PC-9 (cell line): ENCODE data around the gene ALKBH5. TPM values are rescaled to one million over a fixed set of nuclear protein-coding genes. Genes with fewer than 3 reads are reported as not detected.

Experiments used
- Bru-seq: library from RNA; stranded (reverse); fragments of 400-500 nt; gene quantifications from one replicate; lab custom pipeline; 2021; lab: Mats Ljungman, UMichigan
- BruChase-seq, 2 experiments: library from RNA; stranded (reverse); fragments of 400-500 nt; gene quantifications; one replicate each; lab custom pipeline; 2021; lab: Mats Ljungman, UMichigan
- BruUV-seq: library from RNA; stranded (reverse); fragments of 400-500 nt; replicated peaks from 2 replicates; lab custom pipeline; 2021; lab: Mats Ljungman, UMichigan
- CTCF ChIA-PET: fragments of 300-600 bp; sonication (Branson Sonifier 250); formaldehyde crosslinking; loops from one replicate; lab custom pipeline; 2022; ENCODE audit warnings: antibody characterized with exemption; lab: Charles Lee
- POLR2A ChIA-PET: fragments of 300-600 bp; sonication (Branson Sonifier 250); formaldehyde crosslinking; loops from one replicate; lab custom pipeline; 2022; ENCODE audit warnings: antibody characterized with exemption; ENCODE audit not compliant: unreplicated experiment; lab: Charles Lee
- DNase-seq, 2 experiments: peaks; one replicate each; pipeline versions ENCODE4 v3.0.0 to v3.0.0-alpha.2; 2015 to 2022; ENCODE audit warnings: mixed read lengths in 1 of 2
- H2AFZ ChIP-seq: fragments of 200-600 bp; sonication (generic); 2 replicates; pipeline ENCODE4 v1.8.1; 2017; ENCODE audit warnings: antibody characterized with exemption
- H3F3A ChIP-seq: fragments of 200-600 bp; sonication (generic); 2 replicates; pipeline ENCODE4 v1.8.1; 2017; ENCODE audit warnings: antibody characterized with exemption, mild to moderate bottlenecking, low read depth; ENCODE audit not compliant: insufficient read depth
- H3K27ac ChIP-seq: fragments of 200-600 bp; sonication (generic); 2 replicates; pipeline ENCODE4 v1.6.1; 2016; ENCODE audit warnings: mixed run types
- H3K27me3 ChIP-seq: fragments of 200-600 bp; sonication (generic); 2 replicates; pipeline ENCODE4 v1.6.1; 2016; ENCODE audit warnings: low read depth, mixed run types; ENCODE audit not compliant: insufficient read depth
- H3K36me3 ChIP-seq: fragments of 200-600 bp; sonication (generic); 2 replicates; pipeline ENCODE4 v1.6.1; 2016; ENCODE audit warnings: low read depth, mixed run types
- H3K4me1 ChIP-seq: fragments of 200-600 bp; sonication (generic); replicated peaks from 2 replicates; pipeline ENCODE4 v1.6.1; 2016; ENCODE audit warnings: mixed run types; ENCODE audit not compliant: insufficient read depth
- H3K4me2 ChIP-seq: fragments of 200-600 bp; sonication (generic); 2 replicates; pipeline ENCODE4 v1.6.1; 2017; ENCODE audit warnings: mixed run types
- H3K4me3 ChIP-seq: fragments of 200-600 bp; sonication (generic); 2 replicates; pipeline ENCODE4 v1.6.1; 2016; ENCODE audit warnings: mixed run types
- H3K79me2 ChIP-seq: fragments of 200-600 bp; sonication (generic); 2 replicates; pipeline ENCODE4 v1.6.1; 2017; ENCODE audit warnings: low read depth, mixed run types
- H3K9me2 ChIP-seq: fragments of 200-600 bp; sonication (generic); 2 replicates; pipeline ENCODE4 v1.8.1; 2017; ENCODE audit warnings: mild to moderate bottlenecking; ENCODE audit not compliant: insufficient read depth
- H3K9me3 ChIP-seq: fragments of 200-600 bp; sonication (generic); 2 replicates; pipeline ENCODE4 v1.8.1; 2016; ENCODE audit warnings: low read depth; ENCODE audit not compliant: insufficient read depth
- H4K20me1 ChIP-seq: fragments of 200-600 bp; sonication (generic); 2 replicates; pipeline ENCODE4 v1.8.1; 2017; ENCODE audit not compliant: insufficient read depth
- EZH2 ChIP-seq: fragments of 200-600 bp; sonication (generic); IDR thresholded peaks from 2 replicates; pipeline ENCODE4 v1.8.0; 2017; ENCODE audit warnings: antibody characterized with exemption, low read depth
- intact Hi-C: fragments of 100-400 bp; cut with micrococcal nuclease; formaldehyde crosslinking; loops from one replicate; pipeline ENCODE4 v1.10.0; 2022; ENCODE audit not compliant: unreplicated experiment
- long read RNA-seq: library from polyadenylated mRNA; stranded (forward); transcript quantifications from one replicate; pipeline ENCODE4 v2.0.0, GENCODE V29; 2022
- total RNA-seq: library from RNA; stranded (reverse); gene quantifications from 2 replicates; pipeline ENCODE4 v1.2.3, GENCODE V29; 2021
- TF ChIP-seq, protein P1 (sequence below): fragments of 200-600 bp; sonication (generic); conservative IDR thresholded peaks from 2 replicates; pipeline ENCODE4 v1.6.1; 2017; ENCODE audit warnings: mixed run types, antibody characterized with exemption, mild to moderate bottlenecking, moderate library complexity

The ALKBH5 gene
- total RNA-seq = 101 and 117 TPM in 2 replicates
- Bru-seq, nascent RNA = percentile 80 among the genes with signal in this experiment
- BruChase-seq, experiment 1, labeled RNA remaining after a 2-hour chase = percentile 85 among the genes with signal in this experiment
- BruChase-seq, experiment 2, labeled RNA remaining after a 6-hour chase = percentile 96 among the genes with signal in this experiment
- long read RNA-seq, transcript ALKBH5-201 (4 exons, 2,748 nt) = major isoform, 288 of 313 reads
- long read RNA-seq, partial matches to known transcripts = 20 of 313 reads
- long read RNA-seq, other reads (novel, unspliced or antisense) = 4 of 313 reads

DNA sequence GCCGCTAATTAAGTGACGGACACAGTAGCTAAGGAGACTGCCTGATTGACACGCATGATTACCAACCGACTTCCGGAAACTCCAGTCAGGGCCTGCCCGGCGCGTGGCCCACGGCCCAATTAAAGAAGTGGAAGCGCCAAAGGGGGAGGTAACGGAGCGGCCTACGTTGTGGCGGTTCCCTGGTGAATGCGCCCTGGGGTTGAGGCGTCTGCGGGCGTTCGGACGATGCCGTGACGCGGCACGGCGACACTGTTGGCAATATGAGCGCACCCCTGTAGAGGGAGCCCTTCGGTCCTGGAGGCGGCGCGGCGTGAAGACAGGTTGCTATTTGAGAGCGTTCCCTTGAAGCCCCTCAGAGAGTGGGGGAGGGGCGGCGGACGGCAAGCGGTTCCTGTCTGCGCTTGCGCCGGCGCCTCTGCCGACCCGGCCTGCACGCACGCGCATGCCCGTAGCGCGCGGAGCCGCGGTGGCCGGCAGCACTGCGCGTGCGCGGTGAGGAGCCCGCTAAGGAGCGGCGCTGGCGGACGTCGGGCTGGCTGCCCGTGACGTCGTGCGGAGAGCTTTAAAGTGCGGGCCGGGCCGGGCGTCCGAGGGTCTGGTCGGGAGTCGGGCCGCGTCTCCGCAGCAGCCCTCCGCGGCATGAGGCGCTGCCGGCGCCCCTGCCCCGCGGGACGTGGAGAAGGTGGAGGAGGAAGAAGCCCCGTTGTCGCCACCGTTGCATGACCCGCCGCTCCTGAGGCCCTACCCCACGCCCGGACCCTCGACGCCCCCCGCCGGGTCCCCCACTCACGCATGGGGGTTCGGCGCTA is at the start of gene ALKBH5:
ALKBH5 (plus strand) TSS at position 495 of the 809 bp plus-strand sequence. CDS start 416 bp downstream, outside the sequence.
- peak; percentile 98 for DNase-seq
- Histone ChIP-seq H3K27ac (peak within 1 kb of the TSS; percentile 84), H3K4me1 (peaks cover 40% of the 10 kb centered on the region), H3K4me2 (peak within 1 kb of the TSS; percentile 100), H3K9me3 (no peaks in the 10 kb centered on the region), H3K27me3 (no peaks in the 10 kb centered on the region), H3K9me2 (no peaks in the 10 kb centered on the region), H4K20me1 (peaks cover 39% of the 10 kb centered on the region), H3K36me3 (peaks cover 22% of the 10 kb centered on the region; the same call in 1 of the 2 replicates), H3K4me3 (peak within 1 kb of the TSS; percentile 89), H3F3A (peaks cover 16% of the 10 kb centered on the region; the same call in 1 of the 2 replicates), H2AFZ (peak within 1 kb of the TSS; percentile 89), H3K79me2 (peaks cover 47% of the 10 kb centered on the region)
- intact Hi-C loops = loop anchor here (2.0 to 5.0 kb wide), 4 partner anchors 25 to 901 kb away; partner anchors contain the start of genes COPS3 and FLII
- ChIA-PET CTCF (interaction anchor here (1.8 kb wide), 1 partner anchor 28 kb away, joined by 5 read pairs; no protein-coding TSS in a partner anchor), POLR2A (interaction anchor here (0.5 to 0.9 kb wide), 4 partner anchors 25 to 674 kb away, joined by 3 to 23 read pairs (median 4); no protein-coding TSS in a partner anchor)
- TF ChIP-seq, protein P1, sequence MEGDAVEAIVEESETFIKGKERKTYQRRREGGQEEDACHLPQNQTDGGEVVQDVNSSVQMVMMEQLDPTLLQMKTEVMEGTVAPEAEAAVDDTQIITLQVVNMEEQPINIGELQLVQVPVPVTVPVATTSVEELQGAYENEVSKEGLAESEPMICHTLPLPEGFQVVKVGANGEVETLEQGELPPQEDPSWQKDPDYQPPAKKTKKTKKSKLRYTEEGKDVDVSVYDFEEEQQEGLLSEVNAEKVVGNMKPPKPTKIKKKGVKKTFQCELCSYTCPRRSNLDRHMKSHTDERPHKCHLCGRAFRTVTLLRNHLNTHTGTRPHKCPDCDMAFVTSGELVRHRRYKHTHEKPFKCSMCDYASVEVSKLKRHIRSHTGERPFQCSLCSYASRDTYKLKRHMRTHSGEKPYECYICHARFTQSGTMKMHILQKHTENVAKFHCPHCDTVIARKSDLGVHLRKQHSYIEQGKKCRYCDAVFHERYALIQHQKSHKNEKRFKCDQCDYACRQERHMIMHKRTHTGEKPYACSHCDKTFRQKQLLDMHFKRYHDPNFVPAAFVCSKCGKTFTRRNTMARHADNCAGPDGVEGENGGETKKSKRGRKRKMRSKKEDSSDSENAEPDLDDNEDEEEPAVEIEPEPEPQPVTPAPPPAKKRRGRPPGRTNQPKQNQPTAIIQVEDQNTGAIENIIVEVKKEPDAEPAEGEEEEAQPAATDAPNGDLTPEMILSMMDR = peak; percentile 41
- TF ChIP-seq EZH2 = no peak
- no TSS peak for BruUV-seq

DNA sequence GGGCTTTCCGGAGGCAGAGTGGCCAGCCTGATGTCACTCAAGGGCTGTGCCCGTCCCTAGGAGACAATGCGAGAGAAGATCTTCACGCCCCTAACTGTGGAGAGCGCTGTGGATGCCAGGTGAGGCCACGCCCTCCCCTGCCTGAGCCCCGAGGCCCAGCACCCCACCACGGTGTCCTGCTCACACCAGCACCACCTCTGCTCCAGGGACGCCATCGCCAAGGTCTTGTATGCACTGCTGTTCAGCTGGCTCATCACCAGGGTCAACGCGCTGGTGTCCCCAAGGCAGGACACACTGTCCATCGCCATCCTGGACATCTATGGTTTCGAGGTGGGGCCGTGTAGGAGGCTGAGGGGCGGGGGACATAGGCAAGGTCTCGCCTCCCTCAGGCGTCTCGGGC is 47.3 kb upstream of the ALKBH5 start:
- BruUV-seq = no TSS peak
- no peak overlapping the region for H3K4me2 ChIP-seq
- H3K9me2 ChIP-seq = no peaks in the 10 kb centered on the region
- H4K20me1 ChIP-seq = no peaks in the 10 kb centered on the region
- CTCF ChIA-PET = no interaction called here
- H3K4me1 ChIP-seq = no peaks in the 10 kb centered on the region
- H3K4me3 ChIP-seq = no peak overlapping the region
- DNase-seq = no peak
- H3K9me3 ChIP-seq = no peaks in the 10 kb centered on the region
- H3K27ac ChIP-seq = no peak overlapping the region
- no peaks in the 10 kb centered on the region for H3F3A ChIP-seq
- no peak overlapping the region for H2AFZ ChIP-seq
- no peaks in the 10 kb centered on the region for H3K36me3 ChIP-seq
- POLR2A ChIA-PET = interaction anchor here (0.6 kb wide), 1 partner anchor 19 kb away, joined by 7 read pairs; no protein-coding TSS in a partner anchor
- intact Hi-C loops = no loop called here
- no peaks in the 10 kb centered on the region for H3K79me2 ChIP-seq
- no peaks in the 10 kb centered on the region for H3K27me3 ChIP-seq
- no peak for TF ChIP-seq EZH2
- TF ChIP-seq, protein P1 = no peak
